OCI-LY7 (cell line): ENCODE measurements around the gene TBC1D5.

Source experiments
- EZH2phosphoT487 ChIP-seq: fragments of 200-600 bp; sonication (generic); IDR thresholded peaks from 2 replicates; pipeline ENCODE4 v1.6.1; 2018; ENCODE audit warnings: low read depth, borderline replicate concordance, mild to moderate bottlenecking, mixed run types, antibody characterized with exemption, low read length, moderate library complexity, mixed read lengths
- TF ChIP-seq, protein P1 (sequence below): fragments of 200-600 bp; sonication (generic); conservative IDR thresholded peaks from 2 replicates; pipeline ENCODE4 v1.5.1; 2014; ENCODE audit warnings: mild to moderate bottlenecking, antibody characterized with exemption, low read length, moderate library complexity, mixed read lengths

DNA sequence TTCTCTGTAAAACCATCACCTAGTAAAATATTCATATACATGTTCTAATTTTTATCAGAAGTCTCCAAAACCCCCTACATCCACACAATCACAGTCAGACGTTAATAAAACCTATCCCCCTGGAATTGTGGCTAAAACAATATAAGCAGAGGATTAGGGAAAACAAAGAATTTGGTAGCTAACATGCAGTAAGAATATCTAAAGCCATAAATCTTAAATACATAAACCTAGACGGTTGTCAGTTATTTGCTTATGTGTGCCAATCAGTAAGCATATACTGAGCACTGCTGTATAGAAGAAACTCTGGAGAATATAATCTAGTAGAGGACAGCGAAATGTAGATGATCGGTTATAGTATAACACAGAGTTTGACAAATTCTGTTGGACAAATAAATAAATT is 232.2 kb downstream of the TBC1D5 start:
- TF ChIP-seq, protein P1, sequence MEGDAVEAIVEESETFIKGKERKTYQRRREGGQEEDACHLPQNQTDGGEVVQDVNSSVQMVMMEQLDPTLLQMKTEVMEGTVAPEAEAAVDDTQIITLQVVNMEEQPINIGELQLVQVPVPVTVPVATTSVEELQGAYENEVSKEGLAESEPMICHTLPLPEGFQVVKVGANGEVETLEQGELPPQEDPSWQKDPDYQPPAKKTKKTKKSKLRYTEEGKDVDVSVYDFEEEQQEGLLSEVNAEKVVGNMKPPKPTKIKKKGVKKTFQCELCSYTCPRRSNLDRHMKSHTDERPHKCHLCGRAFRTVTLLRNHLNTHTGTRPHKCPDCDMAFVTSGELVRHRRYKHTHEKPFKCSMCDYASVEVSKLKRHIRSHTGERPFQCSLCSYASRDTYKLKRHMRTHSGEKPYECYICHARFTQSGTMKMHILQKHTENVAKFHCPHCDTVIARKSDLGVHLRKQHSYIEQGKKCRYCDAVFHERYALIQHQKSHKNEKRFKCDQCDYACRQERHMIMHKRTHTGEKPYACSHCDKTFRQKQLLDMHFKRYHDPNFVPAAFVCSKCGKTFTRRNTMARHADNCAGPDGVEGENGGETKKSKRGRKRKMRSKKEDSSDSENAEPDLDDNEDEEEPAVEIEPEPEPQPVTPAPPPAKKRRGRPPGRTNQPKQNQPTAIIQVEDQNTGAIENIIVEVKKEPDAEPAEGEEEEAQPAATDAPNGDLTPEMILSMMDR, result no peak
- no peak for TF ChIP-seq EZH2phosphoT487
